Thyroid gland (tissue), 4 donors: Measurements from ENCODE around the gene MKNK2.

ENCODE experiments used
- POLR2A ChIP-seq, 2 donors: fragments of 450-650 bp; IDR thresholded peaks; one replicate each; pipeline ENCODE4 v1.6.1; 2017; ENCODE audit warnings: antibody characterized with exemption in 2 of 2, mild to moderate bottlenecking in 2 of 2, moderate library complexity in 1 of 2
- TF ChIP-seq, protein P1 (sequence below), 6 experiments: fragments of 200-600 bp in 3 of 6; fragments of 450-650 bp in 3 of 6; sonication (generic) in 3 of 6; IDR thresholded peaks; one replicate each; pipeline ENCODE4 v1.5.1; 2016 to 2019; ENCODE audit warnings: antibody characterized with exemption in 6 of 6, mild to moderate bottlenecking in 2 of 6, inconsistent platforms in 1 of 6, moderate library complexity in 1 of 6

DNA sequence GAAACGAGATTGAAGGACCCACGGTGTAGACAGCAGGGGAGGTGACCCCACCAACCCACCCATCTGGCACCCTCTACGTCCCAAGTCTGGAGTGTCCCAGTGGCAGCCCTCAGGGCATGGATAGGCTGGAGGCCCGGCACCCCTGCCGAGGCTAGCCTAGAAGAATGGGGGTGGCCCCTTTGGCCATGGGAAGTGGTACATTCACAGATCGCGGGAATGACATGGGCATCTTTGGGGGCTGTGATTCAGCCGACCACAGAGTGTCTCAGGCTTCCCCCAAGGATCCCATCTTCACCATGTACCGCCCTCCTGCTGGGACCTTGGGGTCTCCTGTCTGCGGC is 11.3 kb upstream of the MKNK2 start:
- TF ChIP-seq, protein P1, sequence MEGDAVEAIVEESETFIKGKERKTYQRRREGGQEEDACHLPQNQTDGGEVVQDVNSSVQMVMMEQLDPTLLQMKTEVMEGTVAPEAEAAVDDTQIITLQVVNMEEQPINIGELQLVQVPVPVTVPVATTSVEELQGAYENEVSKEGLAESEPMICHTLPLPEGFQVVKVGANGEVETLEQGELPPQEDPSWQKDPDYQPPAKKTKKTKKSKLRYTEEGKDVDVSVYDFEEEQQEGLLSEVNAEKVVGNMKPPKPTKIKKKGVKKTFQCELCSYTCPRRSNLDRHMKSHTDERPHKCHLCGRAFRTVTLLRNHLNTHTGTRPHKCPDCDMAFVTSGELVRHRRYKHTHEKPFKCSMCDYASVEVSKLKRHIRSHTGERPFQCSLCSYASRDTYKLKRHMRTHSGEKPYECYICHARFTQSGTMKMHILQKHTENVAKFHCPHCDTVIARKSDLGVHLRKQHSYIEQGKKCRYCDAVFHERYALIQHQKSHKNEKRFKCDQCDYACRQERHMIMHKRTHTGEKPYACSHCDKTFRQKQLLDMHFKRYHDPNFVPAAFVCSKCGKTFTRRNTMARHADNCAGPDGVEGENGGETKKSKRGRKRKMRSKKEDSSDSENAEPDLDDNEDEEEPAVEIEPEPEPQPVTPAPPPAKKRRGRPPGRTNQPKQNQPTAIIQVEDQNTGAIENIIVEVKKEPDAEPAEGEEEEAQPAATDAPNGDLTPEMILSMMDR (IDR thresholded peaks at IDR 0.05): no peak
- no peak for TF ChIP-seq POLR2A (IDR thresholded peaks at IDR 0.05)
